ENCODE measurements around the gene SLC23A2.

- TF ChIP-seq CTCF (IDR thresholded peaks at IDR 0.05) (no peak), POLR2AphosphoS5 (IDR thresholded peaks at IDR 0.05; ENCODE audit: low read depth, low read length) (no peak), TCF7L2 (IDR thresholded peaks at IDR 0.05; ENCODE audit: low read depth, low read length) (no peak), REST (IDR thresholded peaks at IDR 0.05; ENCODE audit: insufficient read depth in 1 of 2, low read depth in 2 of 2, low read length in 1 of 2) (no peak), SIN3A (IDR thresholded peaks at IDR 0.05; ENCODE audit: borderline replicate concordance, insufficient read depth, low read depth, low read length) (no peak)
These were observed 32.3 kb upstream of the SLC23A2 start for GRCh38 chr20:5033566-5033965.

All from Panc1 (cell line).